H1 (cell line): ENCODE results near the gene FAM53B. TPM values are rescaled to one million over a fixed set of nuclear protein-coding genes. Genes with fewer than 3 reads are reported as not detected.
A peak's percentile ranks its signal among the peaks of the same experiment; 100 is the strongest.

Experiments
- CTCF ChIA-PET: fragments of 300-600 bp; sonication (Branson Sonifier 250); formaldehyde crosslinking; loops from one replicate; lab custom pipeline; 2021; ENCODE audit not compliant: partially characterized antibody; lab: Charles Lee
- POLR2A ChIA-PET: fragments of 300-600 bp; sonication (Branson Sonifier 250); formaldehyde crosslinking; loops from one replicate; lab custom pipeline; 2021; ENCODE audit warnings: inconsistent platforms; ENCODE audit not compliant: partially characterized antibody; lab: Charles Lee
- DNase-seq, 2 experiments: peaks; one replicate each; pipeline versions ENCODE4 v3.0.0 to v3.0.0-alpha.2; 2010 to 2022; ENCODE audit warnings: low spot score in 2 of 2, low read depth in 1 of 2, mixed read lengths in 1 of 2
- FAIRE-seq: peaks from 2 replicates; lab custom pipeline; 2011; peaks lifted over from hg19 to GRCh38; lab: Jason Lieb, UNC
- H2AFZ ChIP-seq: 2 replicates; pipeline ENCODE4 v1.8.1; 2012; ENCODE audit warnings: low read length, inconsistent platforms
- H2AK5ac ChIP-seq: 2 replicates; pipeline ENCODE4 v1.6.1; 2013; ENCODE audit warnings: low read depth, low read length
- H2BK120ac ChIP-seq: replicated peaks from 2 replicates; pipeline ENCODE3; 2013; ENCODE audit warnings: low read depth, low read length, inconsistent platforms
- H2BK12ac ChIP-seq: 2 replicates; pipeline ENCODE4 v1.6.1; 2013; ENCODE audit warnings: low read depth, low read length
- H2BK15ac ChIP-seq: 2 replicates; pipeline ENCODE4 v1.6.1; 2013; ENCODE audit warnings: low read length
- H2BK20ac ChIP-seq: 2 replicates; pipeline ENCODE4 v1.6.1; 2013; ENCODE audit warnings: low read length
- H2BK5ac ChIP-seq: 2 replicates; pipeline ENCODE4 v1.6.1; 2013; ENCODE audit warnings: low read depth, low read length
- H3K14ac ChIP-seq: 2 replicates; pipeline ENCODE4 v1.6.1; 2013; ENCODE audit warnings: inconsistent platforms; ENCODE audit not compliant: insufficient read length
- H3K18ac ChIP-seq: 2 replicates; pipeline ENCODE4 v1.6.1; 2013; ENCODE audit warnings: low read length; ENCODE audit errors: extremely low read depth
- H3K23ac ChIP-seq: 2 replicates; pipeline ENCODE4 v1.6.1; 2013; ENCODE audit warnings: inconsistent platforms; ENCODE audit not compliant: insufficient read length
- H3K23me2 ChIP-seq: 2 replicates; pipeline ENCODE4 v1.6.1; 2013; ENCODE audit warnings: low read depth, low read length
- H3K27ac ChIP-seq: 2 replicates; pipeline ENCODE4 v1.6.1; 2011; ENCODE audit warnings: low read depth, low read length, inconsistent platforms
- H3K27me3 ChIP-seq, 4 experiments: replicated peaks in 1 of 4; 1 replicate in 1 of 4; 2 replicates in 3 of 4; pipeline versions ENCODE4 v1.6.1 to v1.8.1; 2011 to 2013; ENCODE audit warnings: low read length in 3 of 4, mild to moderate bottlenecking in 3 of 4, inconsistent platforms in 2 of 4, mixed read lengths in 2 of 4, moderate library complexity in 1 of 4; ENCODE audit not compliant: control insufficient read depth in 3 of 4, insufficient read depth in 3 of 4; ENCODE audit errors: extremely low read depth in 1 of 4
- H3K36me3 ChIP-seq, 4 experiments: 2 replicates each; pipeline versions ENCODE4 v1.6.1 to v1.8.1; 2011 to 2013; ENCODE audit warnings: mild to moderate bottlenecking in 4 of 4, low read length in 3 of 4, moderate library complexity in 2 of 4, control low read depth in 1 of 4, inconsistent platforms in 1 of 4; ENCODE audit not compliant: insufficient read depth in 4 of 4, control insufficient read depth in 2 of 4
- H3K4ac ChIP-seq: replicated peaks from 2 replicates; pipeline ENCODE3; 2013; ENCODE audit warnings: low read length, low read depth, mixed read lengths, inconsistent platforms; ENCODE audit not compliant: insufficient read length
- H3K4me1 ChIP-seq, 4 experiments: replicated peaks in 1 of 4; 1 replicate in 1 of 4; 2 replicates in 3 of 4; pipeline versions ENCODE4 v1.6.1 to v1.8.1; 2011 to 2013; ENCODE audit warnings: low read length in 3 of 4, inconsistent platforms in 2 of 4, mixed read lengths in 1 of 4; ENCODE audit not compliant: insufficient read depth in 4 of 4, control insufficient read depth in 3 of 4
- H3K4me2 ChIP-seq, 2 experiments: 2 replicates each; pipeline versions ENCODE4 v1.6.1 to v1.8.1; 2011 to 2013; ENCODE audit warnings: low read depth in 2 of 2, low read length in 2 of 2, control low read depth in 1 of 2, inconsistent platforms in 1 of 2, mild to moderate bottlenecking in 1 of 2; ENCODE audit not compliant: insufficient read depth in 1 of 2
- H3K4me3 ChIP-seq, 4 experiments: fragments of 200-600, 300-600 bp in 1 of 4; sonication (generic), shearing (Covaris generic), sonication (Bioruptor Twin) in 1 of 4; 2 replicates each; pipeline versions ENCODE4 v1.5.1 to v1.8.1; 2011 to 2016; ENCODE audit warnings: low read length in 4 of 4, low read depth in 3 of 4, control low read depth in 2 of 4, inconsistent platforms in 2 of 4, mild to moderate bottlenecking in 2 of 4, mixed read lengths in 1 of 4, moderate library complexity in 1 of 4; ENCODE audit not compliant: insufficient read depth in 2 of 4; ENCODE audit errors: extremely low read depth in 1 of 4
- H3K56ac ChIP-seq: replicated peaks from 2 replicates; pipeline ENCODE3; 2013; ENCODE audit warnings: low read depth, mild to moderate bottlenecking, mixed read lengths, low read length, inconsistent platforms; ENCODE audit not compliant: insufficient read length
- H3K79me1 ChIP-seq: 2 replicates; pipeline ENCODE4 v1.6.1; 2013; ENCODE audit warnings: low read depth, low read length, control low read depth
- H3K79me2 ChIP-seq, 2 experiments: 2 replicates each; pipeline versions ENCODE4 v1.6.1 to v1.8.1; 2012 to 2013; ENCODE audit warnings: low read length in 2 of 2, mild to moderate bottlenecking in 2 of 2, inconsistent platforms in 1 of 2; ENCODE audit not compliant: insufficient read depth in 2 of 2, control insufficient read depth in 1 of 2
- H3K9ac ChIP-seq, 4 experiments: replicated peaks in 1 of 4; 1 replicate in 1 of 4; 2 replicates in 3 of 4; pipeline versions ENCODE4 v1.6.1 to v1.8.1; 2011 to 2013; ENCODE audit warnings: low read depth in 3 of 4, low read length in 3 of 4, control low read depth in 2 of 4, mild to moderate bottlenecking in 2 of 4, moderate library complexity in 2 of 4, inconsistent platforms in 1 of 4; ENCODE audit errors: extremely low read depth in 1 of 4
- H3K9me3 ChIP-seq, 2 experiments: 2 replicates each; pipeline versions ENCODE4 v1.6.1 to v1.8.1; 2012 to 2013; ENCODE audit warnings: mild to moderate bottlenecking in 2 of 2, moderate library complexity in 2 of 2, control low read depth in 1 of 2, inconsistent platforms in 1 of 2, low read depth in 1 of 2, low read length in 1 of 2, mixed read lengths in 1 of 2; ENCODE audit not compliant: insufficient read depth in 2 of 2
- H4K20me1 ChIP-seq, 2 experiments: replicated peaks in 1 of 2; 2 replicates each; pipeline versions ENCODE3 to v1.8.1; 2011 to 2013; ENCODE audit warnings: inconsistent platforms in 2 of 2, low read length in 2 of 2, mild to moderate bottlenecking in 1 of 2; ENCODE audit not compliant: insufficient read depth in 2 of 2, control insufficient read depth in 1 of 2
- H4K5ac ChIP-seq: 2 replicates; pipeline ENCODE4 v1.6.1; 2013; ENCODE audit warnings: low read length, low read depth, mixed read lengths, inconsistent platforms; ENCODE audit not compliant: insufficient read length
- H4K8ac ChIP-seq: 2 replicates; pipeline ENCODE4 v1.8.0; 2013; ENCODE audit warnings: mild to moderate bottlenecking, moderate library complexity, low read length, inconsistent platforms; ENCODE audit not compliant: insufficient read depth; ENCODE audit errors: extremely low read depth
- H4K91ac ChIP-seq: replicated peaks from 2 replicates; pipeline ENCODE3; 2013; ENCODE audit warnings: low read length, mixed read lengths, inconsistent platforms; ENCODE audit not compliant: insufficient read length
- ASH2L ChIP-seq: fragments of 200-600, 300-600 bp; sonication (generic); IDR thresholded peaks from one replicate; pipeline ENCODE4 v1.7.1; 2017; ENCODE audit warnings: low read length
- CBX8 ChIP-seq: fragments of 300-800, 300-1000 bp; sonication (generic); IDR thresholded peaks from 2 replicates; pipeline ENCODE4 v1.7.1; 2016; ENCODE audit warnings: low read depth, low read length, borderline replicate concordance
- CTCF ChIP-seq, 3 experiments: IDR thresholded peaks; 1 replicate in 2 of 3; 2 replicates in 1 of 3; pipeline versions ENCODE4 v1.5.1 to v1.6.1; 2011; ENCODE audit warnings: low read length in 3 of 3, mild to moderate bottlenecking in 3 of 3, inconsistent platforms in 2 of 3, low read depth in 1 of 3, moderate library complexity in 1 of 3; ENCODE audit not compliant: insufficient read depth in 1 of 3; ENCODE audit errors: control extremely low read depth in 1 of 3
- HDAC6 ChIP-seq: IDR thresholded peaks from one replicate; pipeline ENCODE4 v1.7.1; 2012; ENCODE audit warnings: low read depth, mild to moderate bottlenecking, inconsistent platforms, low read length, moderate library complexity
- SIN3A ChIP-seq, 2 experiments: IDR thresholded peaks in 1 of 2; conservative IDR thresholded peaks in 1 of 2; 2 replicates each; pipeline ENCODE4 v1.6.1; 2011 to 2012; ENCODE audit warnings: low read length in 2 of 2, improper control_type of control experiment in 1 of 2, low read depth in 1 of 2, mild to moderate bottlenecking in 1 of 2
- SIRT6 ChIP-seq: IDR thresholded peaks from one replicate; pipeline ENCODE4 v1.7.1; 2012; ENCODE audit warnings: low read length, inconsistent platforms
- TAF1 ChIP-seq: IDR thresholded peaks from 2 replicates; pipeline ENCODE4 v1.6.1; 2011; ENCODE audit warnings: mild to moderate bottlenecking, low read depth, low read length
- TEAD4 ChIP-seq: IDR thresholded peaks from 2 replicates; pipeline ENCODE4 v1.6.1; 2012; ENCODE audit warnings: low read depth, low read length, inconsistent platforms, mixed read lengths
- WGBS, 2 experiments: shearing (Covaris generic) in 1 of 2; methylation state at CpG; one replicate each; pipeline versions ENCODE4 v1.1.6 to v1.1.7; 2013 to 2015; ENCODE audit warnings: low lambda C conversion rate in 2 of 2, mixed read lengths in 2 of 2, inconsistent platforms in 1 of 2, low coverage in 1 of 2, missing lambda C conversion rate in 1 of 2; ENCODE audit not compliant: insufficient replicate concordance in 2 of 2, insufficient coverage in 1 of 2, insufficient read length in 1 of 2; ENCODE audit errors: extremely low coverage in 1 of 2, missing lambda C conversion rate in 1 of 2; 5-methylcytosine and 5-hydroxymethylcytosine counted together
- polyA plus RNA-seq, 7 experiments: library from polyadenylated mRNA; depleted of rRNA in 3 of 7; stranded (reverse) in 5 of 7; unstranded in 2 of 7; fragments of >200 nt in 5 of 7; fragments of 200-250 nt in 2 of 7; gene quantifications; 1 replicate in 5 of 7; 2 replicates in 1 of 7; 4 replicates in 1 of 7; pipeline versions ENCODE4 v1.2.1 to v1.2.3, GENCODE V29; 2011 to 2013; ENCODE audit warnings: missing spikeins in 2 of 7, mixed read lengths in 2 of 7
- total RNA-seq: library from RNA; stranded (reverse); fragmentation: NEBNext Ultra II Directional; extraction: Animal tissue kit (Norgen Biotek cat#: 25700); gene quantifications from 2 replicates; pipeline ENCODE4 v1.2.1, GENCODE V29; 2021
- TF ChIP-seq, protein P1 (sequence below): IDR thresholded peaks from 2 replicates; pipeline ENCODE4 v1.6.1; 2012; ENCODE audit warnings: inconsistent platforms

The FAM53B gene
- total and polyA plus RNA-seq, 2 of the 8 experiments (the other 6 are each of a cell fraction or from before 2014, with no cell fraction given): 5.3 to 14.4 TPM

GRCh38 chr10:124626759-124627380, 117.3 kb downstream of the FAM53B start:
- Histone ChIP-seq H2BK15ac (peak overlapping the region; percentile 29; the same call in 1 of the 2 replicates), H3K56ac (no peak overlapping the region), H3K4me1 (peaks cover 6 to 21% (median 12%) of the 10 kb centered on the region in 4 experiments), H3K79me2 (no peaks in the 10 kb centered on the region), H3K9me3 (no peaks in the 10 kb centered on the region), H4K5ac (peak overlapping the region; percentile 53), H4K91ac (no peak overlapping the region), H2AK5ac (peak overlapping the region; percentile 56; the same call in 1 of the 2 replicates), H3K23ac (no peak overlapping the region), H2BK5ac (peak overlapping the region; percentile 89; the same call in 1 of the 2 replicates), H2BK20ac (peak overlapping the region; percentile 97), H3K14ac (no peak overlapping the region), H3K23me2 (no peaks in the 10 kb centered on the region), H2BK120ac (no peak overlapping the region), H2BK12ac (peak overlapping the region; percentile 88; the same call in 1 of the 2 replicates), H4K20me1 (peaks cover 2 to 13% of the 10 kb centered on the region in 2 experiments), H3K27ac (no peak overlapping the region), H2AFZ (no peak overlapping the region), H3K79me1 (peaks cover 4% of the 10 kb centered on the region; the same call in 1 of the 2 replicates), H4K8ac (no peak overlapping the region; the same call in 1 of the 2 replicates), H3K36me3 (no peaks in the 10 kb centered on the region), H3K27me3 (no peaks in the 10 kb centered on the region; a peak in 1 of 7 replicates), H3K4me3 (no peak overlapping the region), H3K9ac (no peak overlapping the region; a peak in 1 of 7 replicates), H3K18ac (peak overlapping the region; percentile 64), H3K4me2 (peak overlapping the region; percentile 22 to 35; a peak in 3 of 4 replicates), H3K4ac (peak overlapping the region; percentile 73)
- ChIA-PET POLR2A (interaction anchor here (1.1 to 1.5 kb wide), 3 partner anchors 12 to 15 kb away, joined by 3 to 5 read pairs (median 4); no protein-coding TSS in a partner anchor), CTCF (interaction anchor here (0.9 to 3.2 kb wide), 12 partner anchors 11 to 114 kb away, joined by 3 to 20 read pairs (median 4); no protein-coding TSS in a partner anchor)
- DNase-seq (no peak), FAIRE-seq (no peak)
- WGBS, 2 experiments: 73% methylated on average over 13 of the region's 13 CpGs; no CpG with 5 or more reads in 1 of the 2 experiments
- TF ChIP-seq HDAC6 (no peak), ASH2L (no peak), TAF1 (no peak), SIRT6 (no peak), CBX8 (no peak), SIN3A (conservative IDR thresholded peaks at IDR 0.05 in 1 of 2, IDR thresholded peaks at IDR 0.05 in 1 of 2; ENCODE audit: low read depth in 1 of 2, low read length in 2 of 2) (0 out of 4 replicates have a peak, but pooled peaks of 1 of the 2 experiments have one; percentile 31), TEAD4 (peak; percentile 77), CTCF (IDR thresholded peaks at IDR 0.05; ENCODE audit: control extremely low read depth in 1 of 3, insufficient read depth in 1 of 3, low read depth in 1 of 3, low read length in 3 of 3) (no peak)
- TF ChIP-seq, protein P1, sequence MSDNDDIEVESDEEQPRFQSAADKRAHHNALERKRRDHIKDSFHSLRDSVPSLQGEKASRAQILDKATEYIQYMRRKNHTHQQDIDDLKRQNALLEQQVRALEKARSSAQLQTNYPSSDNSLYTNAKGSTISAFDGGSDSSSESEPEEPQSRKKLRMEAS: no peak
